HG02678 (cell line): ENCODE data around the gene DDX41.

Experiments used
- ATAC-seq: cut with Tn5 transposase; IDR thresholded peaks from one replicate; pipeline ENCODE4 v1.9.1; 2021; ENCODE audit warnings: mild to moderate bottlenecking, moderate library complexity; ENCODE audit not compliant: unreplicated experiment

Gene DDX41

GRCh38 chr5:177514541-177514940 lies 2.2 kb downstream of the DDX41 start:
- ATAC-seq = no peak

DNA sequence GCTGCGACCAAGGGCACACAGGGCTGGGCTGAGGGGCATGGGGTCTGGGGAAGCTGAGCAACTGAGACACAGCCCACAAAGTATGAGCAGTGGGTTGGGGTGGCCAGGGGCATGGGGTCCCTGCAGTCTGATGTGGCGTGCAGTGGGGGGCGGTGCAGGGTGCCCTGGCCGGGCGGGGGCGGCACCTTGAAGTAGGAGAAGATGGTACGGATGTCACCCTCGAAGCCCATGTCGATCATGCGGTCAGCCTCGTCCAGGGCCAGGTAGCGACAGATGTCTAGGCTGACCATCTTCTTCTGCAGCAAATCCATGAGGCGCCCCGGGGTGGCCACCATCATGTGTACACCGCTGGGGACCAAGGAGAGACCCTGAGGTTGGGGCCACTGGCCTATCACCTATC lies 3.3 kb downstream of the DDX41 start:
- ATAC-seq = no peak

DNA sequence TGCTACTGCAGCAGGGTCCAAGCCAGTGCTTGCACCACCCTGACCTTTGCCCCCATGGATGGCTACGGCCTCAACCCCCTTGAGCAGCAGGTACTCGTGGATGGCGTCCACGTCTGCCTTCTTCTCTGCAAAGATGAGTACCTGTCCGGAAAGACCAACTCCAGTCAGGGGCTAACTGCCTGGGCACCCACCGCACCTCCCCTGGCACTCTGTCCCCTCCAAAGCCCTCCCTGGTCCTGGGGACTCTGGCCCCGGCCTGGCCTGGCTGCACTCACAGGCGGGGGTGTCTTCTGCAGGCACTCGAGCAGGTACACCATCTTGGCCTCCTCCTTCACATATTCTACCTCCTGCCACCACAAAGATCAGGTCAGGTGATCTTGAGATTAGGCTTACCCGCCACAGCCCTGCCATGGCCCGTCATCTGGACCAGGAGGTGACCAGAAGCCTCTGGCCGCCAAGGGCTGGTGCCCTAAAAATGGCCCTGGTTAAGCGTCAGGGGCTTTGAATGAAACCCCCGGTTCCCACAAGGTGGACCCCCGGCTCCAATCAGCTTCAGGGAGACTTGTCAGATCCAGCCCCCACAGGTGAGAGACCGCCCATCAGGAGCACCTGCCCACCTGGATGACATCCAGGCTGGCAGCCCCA lies 3.9 kb downstream of the DDX41 start:
- ATAC-seq = no peak

GRCh38 chr5:177511796-177512675 lies 4.7 kb downstream of the DDX41 start:
- no peak for ATAC-seq

- no peak for ATAC-seq
Measured at GRCh38 chr5:177511181-177511580, 5.6 kb downstream of the DDX41 start.

- ATAC-seq = peak; percentile 52
Measured at GRCh38 chr5:177510567-177511053, 6.2 kb downstream of the DDX41 start.

DNA sequence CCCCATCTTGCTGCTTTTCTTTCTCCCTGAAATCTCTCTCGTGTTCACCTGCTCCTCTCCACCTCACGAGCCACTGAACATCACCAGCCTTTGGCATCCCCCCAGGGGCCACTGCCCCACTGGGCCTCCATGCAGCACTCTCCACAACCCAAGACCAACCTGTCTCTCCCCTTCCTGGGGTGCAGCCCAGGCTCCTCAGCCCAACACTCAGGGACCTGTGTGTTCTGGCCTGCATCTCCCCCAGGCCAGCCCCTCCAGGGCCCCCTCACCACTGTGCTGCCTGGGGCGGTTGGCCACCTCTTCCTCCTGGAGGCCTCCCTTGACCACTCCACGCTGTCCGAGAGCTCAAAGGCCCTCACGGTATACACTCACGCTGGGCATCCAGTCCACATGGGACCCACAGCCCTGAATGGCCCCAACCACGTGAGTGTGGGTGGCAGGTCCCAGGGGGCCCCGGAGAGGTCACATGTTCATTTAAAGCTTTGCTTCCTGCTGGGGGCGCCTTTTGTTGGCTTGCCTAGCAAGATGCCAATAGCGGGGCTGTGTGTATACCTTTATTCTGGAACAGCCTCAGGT lies 6.7 kb downstream of the DDX41 start:
- ATAC-seq = peak; percentile 34

- no peak for ATAC-seq
Measured at GRCh38 chr5:177509381-177509951, 7.3 kb downstream of the DDX41 start, which contains the start of gene DOK3. Gene DOK3 (minus strand): TSS chr5:177509826. CDS start chr5:177509540, 286 bp downstream.

- ATAC-seq = peak; percentile 39
Measured at GRCh38 chr5:177508837-177509236, 7.9 kb downstream of the DDX41 start.

GRCh38 chr5:177508221-177508611 lies 8.5 kb downstream of the DDX41 start:
- ATAC-seq = no peak

DNA sequence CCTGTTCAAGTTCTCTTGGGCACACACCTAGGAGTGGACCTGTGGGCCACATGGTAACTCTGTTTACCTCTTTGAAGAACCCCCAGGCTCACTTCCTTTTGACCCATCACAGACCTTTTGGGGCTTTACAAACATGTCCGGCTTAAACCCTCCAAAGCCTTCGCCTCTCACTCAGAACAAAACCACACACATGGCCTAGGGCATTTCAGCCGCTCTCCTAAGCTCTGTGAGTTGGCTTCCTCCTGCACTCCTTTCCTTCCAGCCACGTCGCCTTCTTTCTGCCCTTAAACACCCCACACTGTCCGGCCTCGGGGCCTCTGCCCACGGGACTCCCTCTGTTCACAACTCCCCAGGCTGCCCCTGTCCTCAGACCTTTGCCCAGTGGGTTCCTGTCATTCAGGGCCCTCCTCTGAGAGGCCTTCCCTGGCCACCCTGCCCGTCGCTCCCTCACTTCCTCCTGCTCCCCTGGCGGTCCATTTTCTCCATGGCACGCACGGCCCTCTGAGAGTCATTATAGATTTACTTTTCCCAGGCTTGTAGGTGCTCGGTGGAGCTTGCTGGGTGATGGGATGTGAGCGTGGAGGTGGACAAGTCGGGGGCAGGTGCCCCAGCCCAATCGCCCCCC lies 9.1 kb downstream of the DDX41 start:
- no peak for ATAC-seq

DNA sequence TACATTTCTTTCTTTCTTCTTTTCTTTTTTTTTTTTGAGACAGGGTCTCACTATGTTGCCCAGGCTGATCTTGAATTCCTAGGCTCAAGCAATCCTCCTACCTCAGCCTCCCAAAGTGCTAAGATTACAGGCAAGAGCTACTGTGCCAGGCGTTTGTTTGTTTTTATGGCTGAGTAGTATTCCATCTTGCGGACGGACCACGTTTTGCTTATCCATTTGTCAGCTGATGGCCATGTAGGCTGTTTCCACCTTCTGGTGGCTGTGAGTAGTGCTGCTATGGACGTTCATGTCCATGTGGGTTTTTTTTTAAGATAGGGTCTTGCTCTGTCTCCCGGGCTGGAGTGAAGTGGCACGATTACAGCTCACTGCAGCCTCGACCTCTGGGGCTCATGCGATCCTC lies 9.6 kb downstream of the DDX41 start:
- ATAC-seq = no peak

DNA sequence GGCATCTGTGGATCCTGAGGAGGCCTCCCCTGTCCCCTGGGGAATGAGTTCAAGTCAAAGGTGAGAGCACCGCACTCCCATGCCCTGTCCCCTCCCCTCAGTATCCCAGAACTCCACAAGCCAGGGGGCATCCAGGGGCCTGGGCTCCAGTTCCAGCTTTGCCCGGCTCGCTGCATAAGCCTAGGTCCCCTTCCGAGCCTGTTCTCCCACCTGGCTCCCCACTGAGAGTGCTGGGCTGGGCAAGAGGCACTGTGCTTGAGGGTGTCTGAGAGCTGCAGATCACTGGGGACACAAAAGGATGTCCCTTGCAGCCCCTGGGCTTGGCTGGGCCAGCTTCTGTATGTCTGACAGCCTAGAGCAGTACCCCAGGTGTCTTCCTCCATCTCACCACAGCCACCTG lies 11.7 kb downstream of the DDX41 start:
- no peak for ATAC-seq

- ATAC-seq = no peak
Measured at GRCh38 chr5:177504086-177505056, 12.4 kb downstream of the DDX41 start.

- no peak for ATAC-seq
Measured at GRCh38 chr5:177503351-177504085, 13.2 kb downstream of the DDX41 start.

DNA sequence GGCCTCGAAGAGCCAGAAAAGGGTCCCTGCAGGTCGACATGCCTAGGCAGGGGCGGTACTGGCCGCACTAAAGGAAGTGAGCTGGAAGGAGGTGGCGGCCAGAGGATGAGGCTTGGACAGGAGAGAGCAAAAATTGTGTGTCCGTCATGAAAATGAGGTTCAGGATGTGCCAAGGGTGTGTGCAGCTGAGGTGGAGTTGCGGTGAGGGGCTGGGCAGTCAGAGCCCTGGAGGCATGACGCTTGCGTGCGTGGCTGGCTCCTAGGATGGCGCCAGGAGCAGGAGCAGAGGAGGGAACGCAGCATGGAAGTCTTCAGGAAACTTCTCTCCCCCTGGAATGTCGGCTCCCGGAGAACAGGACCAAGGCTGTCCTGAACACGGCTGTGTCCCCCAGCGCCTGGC lies 13.9 kb downstream of the DDX41 start:
- no peak for ATAC-seq

GRCh38 chr5:177501874-177502678 lies 14.7 kb downstream of the DDX41 start:
- ATAC-seq = no peak
